GM12878 (cell line): ENCODE results near the gene IER3IP1. TPM values are rescaled to one million over a fixed set of nuclear protein-coding genes. Genes with fewer than 3 reads are reported as not detected.

Source experiments
- ATAC-seq: fragments of 200-7000 bp; cut with Tn5 transposase; 3 replicates; pipeline ENCODE4 v1.9.1; 2020; ENCODE audit warnings: mild to moderate bottlenecking, moderate library complexity
- BruUV-seq: library from RNA; stranded (reverse); fragments of 400-500 nt; replicated peaks from 2 replicates; lab custom pipeline; 2021; lab: Mats Ljungman, UMichigan
- CTCF ChIA-PET: fragments of 300-600 bp; sonication (Branson Sonifier 250); formaldehyde crosslinking; extraction: SDS; loops from one replicate; lab custom pipeline; 2021; ENCODE audit warnings: inconsistent platforms; lab: Yijun Ruan, JAX
- POLR2A ChIA-PET: fragments of 350-600 bp; formaldehyde crosslinking; extraction: SDS; loops from one replicate; lab custom pipeline; 2021; ENCODE audit warnings: inconsistent platforms; lab: Charles Lee
- RAD21 ChIA-PET: fragments of 300-600 bp; sonication (Branson Sonifier 250); formaldehyde crosslinking; loops from one replicate; lab custom pipeline; 2023; ENCODE audit warnings: antibody characterized with exemption; ENCODE audit not compliant: unreplicated experiment; lab: Charles Lee
- SMC1A ChIA-PET: fragments of 300-600 bp; sonication (Branson Sonifier 250); formaldehyde crosslinking; loops from one replicate; lab custom pipeline; 2023; ENCODE audit not compliant: unreplicated experiment, uncharacterized antibody; lab: Charles Lee
- DNase-seq: peaks from one replicate; pipeline ENCODE4 v3.0.0-alpha.2; 2011; ENCODE audit warnings: low read depth, low spot score
- FAIRE-seq: peaks from 3 replicates; lab custom pipeline; 2011; peaks lifted over from hg19 to GRCh38; lab: Jason Lieb, UNC
- H2AFZ ChIP-seq: 2 replicates; pipeline ENCODE4 v1.6.0; 2011; ENCODE audit warnings: low read depth, low read length, control low read depth; ENCODE audit not compliant: control insufficient read depth
- H3K27ac ChIP-seq: 2 replicates; pipeline ENCODE4 v1.5.1; 2011; ENCODE audit warnings: control low read depth; ENCODE audit not compliant: control insufficient read depth, insufficient read depth
- H3K27me3 ChIP-seq, 2 experiments: replicated peaks in 1 of 2; 2 replicates each; pipeline versions ENCODE4 v1.6.0 to v1.6.1; 2011; ENCODE audit warnings: low read length in 1 of 2; ENCODE audit not compliant: control insufficient read depth in 2 of 2, insufficient read depth in 2 of 2
- H3K36me3 ChIP-seq, 2 experiments: 2 replicates each; pipeline ENCODE4 v1.5.1; 2011; ENCODE audit warnings: low read length in 1 of 2; ENCODE audit not compliant: control insufficient read depth in 2 of 2, insufficient read depth in 2 of 2
- H3K4me1 ChIP-seq: 2 replicates; pipeline ENCODE4 v1.6.1; 2011; ENCODE audit warnings: mild to moderate bottlenecking, low read length, moderate library complexity, mixed read lengths; ENCODE audit not compliant: control insufficient read depth, insufficient read depth
- H3K4me2 ChIP-seq: 2 replicates; pipeline ENCODE4 v1.6.0; 2011; ENCODE audit warnings: control low read depth; ENCODE audit not compliant: control insufficient read depth, insufficient read depth
- H3K4me3 ChIP-seq: fragments of 200-600 bp; sonication (generic); 2 replicates; pipeline ENCODE4 v1.5.1; 2016
- H3K79me2 ChIP-seq: 2 replicates; pipeline ENCODE4 v1.6.0; 2011; ENCODE audit warnings: low read length; ENCODE audit not compliant: control insufficient read depth, insufficient read depth
- H3K9ac ChIP-seq: 2 replicates; pipeline ENCODE4 v1.8.0; 2011; ENCODE audit warnings: low read length, control low read depth, mixed read lengths; ENCODE audit not compliant: control insufficient read depth, insufficient read depth
- H3K9me3 ChIP-seq: replicated peaks from 3 replicates; pipeline ENCODE4 v1.5.1; 2011; ENCODE audit warnings: mild to moderate bottlenecking, low read length; ENCODE audit not compliant: control insufficient read depth, insufficient read depth
- H4K20me1 ChIP-seq: 2 replicates; pipeline ENCODE4 v1.6.0; 2011; ENCODE audit not compliant: control insufficient read depth, insufficient read depth
- CREM ChIP-seq: IDR thresholded peaks from 2 replicates; pipeline ENCODE4 v1.6.1; 2014; ENCODE audit warnings: antibody characterized with exemption, low read depth
- LARP7 ChIP-seq: fragments of 450-650 bp; IDR thresholded peaks from 2 replicates; pipeline ENCODE4 v1.6.1; 2017; ENCODE audit warnings: mild to moderate bottlenecking
- RAD51 ChIP-seq: fragments of 450-650 bp; IDR thresholded peaks from 2 replicates; pipeline ENCODE4 v1.6.1; 2016; ENCODE audit warnings: moderate library complexity, mild to moderate bottlenecking, inconsistent platforms
- STAT1 ChIP-seq: fragments of 450-650 bp; conservative IDR thresholded peaks from 2 replicates; pipeline ENCODE4 v1.6.1; 2014; ENCODE audit warnings: antibody characterized with exemption, mild to moderate bottlenecking
- WRNIP1 ChIP-seq: IDR thresholded peaks from 2 replicates; pipeline ENCODE4 v1.6.1; 2011; ENCODE audit warnings: low read depth, low read length, improper control_type of control experiment, borderline replicate concordance
- ZNF207 ChIP-seq: fragments of 450-650 bp; IDR thresholded peaks from 2 replicates; pipeline ENCODE4 v1.6.1; 2014; ENCODE audit warnings: antibody characterized with exemption, mild to moderate bottlenecking, borderline replicate concordance
- ZNF274 ChIP-seq: IDR thresholded peaks from one replicate; pipeline ENCODE4 v1.8.0; 2011; ENCODE audit not compliant: insufficient read length, insufficient read depth
- WGBS: methylation state at CpG from one replicate; pipeline ENCODE4 v1.1.6; 2016; ENCODE audit warnings: low lambda C conversion rate; ENCODE audit not compliant: insufficient replicate concordance, insufficient coverage; ENCODE audit errors: missing lambda C conversion rate; 5-methylcytosine and 5-hydroxymethylcytosine counted together
- in situ Hi-C: fragments of 300-500 bp; cut with MboI; formaldehyde crosslinking; loops from 9 replicates; pipeline ENCODE4 v1.14.3; 2018; ENCODE audit warnings: mixed read lengths
- intact Hi-C: fragments of 100-400 bp; cut with micrococcal nuclease; formaldehyde crosslinking; loops from one replicate; pipeline ENCODE4 v1.14.2; 2022; ENCODE audit not compliant: unreplicated experiment
- polyA plus RNA-seq, 11 experiments: library from polyadenylated mRNA; depleted of rRNA in 4 of 11; unstranded in 6 of 11; stranded (reverse) in 5 of 11; fragments of >200 nt; fragmentation: Nextera tagmentation in 4 of 11; fragmentation: Illumina TruSeq in 1 of 11; extraction: Ambion mirVana in 4 of 11; extraction: Trizol in 1 of 11; gene quantifications; 1 replicate in 1 of 11; 2 replicates in 10 of 11; pipeline versions ENCODE4 v1.2.1 to v1.2.3, GENCODE V29; 2011 to 2016; ENCODE audit warnings: inconsistent platforms in 2 of 11, missing spikeins in 2 of 11, low read depth in 1 of 11
- total RNA-seq, 4 experiments: library from RNA; depleted of rRNA in 3 of 4; stranded (reverse); fragments of >200 nt in 3 of 4; fragmentation: Illumina TruSeq in 1 of 4; extraction: Trizol in 1 of 4; gene quantifications; 2 replicates each; pipeline versions ENCODE4 v1.2.1 to v1.2.3, GENCODE V29; 2013 to 2021
- TF ChIP-seq, protein P1 (sequence below): fragments of 450-650 bp; IDR thresholded peaks from 2 replicates; pipeline ENCODE4 v1.6.1; 2016; ENCODE audit warnings: mild to moderate bottlenecking, moderate library complexity, borderline replicate concordance

The IER3IP1 gene
- total and polyA plus RNA-seq, 10 of the 15 experiments (the other 5 are each of a cell fraction or from before 2014, with no cell fraction given) = 7.9 to 40.9 (median 28.1) TPM

DNA sequence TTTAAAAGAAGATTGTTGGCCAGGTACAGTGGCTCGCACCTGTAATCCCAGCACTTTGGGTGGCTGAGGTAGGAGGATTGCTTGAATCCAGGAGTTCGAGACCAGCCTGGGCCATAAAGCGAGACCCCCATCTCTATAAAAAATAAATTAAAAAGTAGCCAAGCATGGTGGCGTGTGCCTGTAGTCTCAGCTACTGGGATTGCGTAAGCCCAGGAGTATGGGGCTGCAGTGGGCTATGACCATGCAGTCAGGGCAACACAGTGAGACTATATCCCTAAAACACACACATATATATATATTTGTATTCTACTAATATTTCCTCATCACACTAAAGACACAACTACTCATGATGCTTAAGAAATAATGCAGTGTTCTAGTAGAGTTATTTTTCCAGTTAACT lies 33.0 kb downstream of the IER3IP1 start:
- no peaks in the 10 kb centered on the region for H4K20me1 ChIP-seq
- in situ Hi-C loops (no loop called here), intact Hi-C loops (no loop called here)
- CTCF ChIA-PET = interaction anchor here (1.0 kb wide), 1 partner anchor 42 kb away, joined by 3 read pairs; no protein-coding TSS in a partner anchor
- H3K79me2 ChIP-seq = peaks cover 1% of the 10 kb centered on the region; the same call in 1 of the 2 replicates
- no peak for TF ChIP-seq STAT1
- TF ChIP-seq ZNF274 = no peak
- TF ChIP-seq, protein P1, sequence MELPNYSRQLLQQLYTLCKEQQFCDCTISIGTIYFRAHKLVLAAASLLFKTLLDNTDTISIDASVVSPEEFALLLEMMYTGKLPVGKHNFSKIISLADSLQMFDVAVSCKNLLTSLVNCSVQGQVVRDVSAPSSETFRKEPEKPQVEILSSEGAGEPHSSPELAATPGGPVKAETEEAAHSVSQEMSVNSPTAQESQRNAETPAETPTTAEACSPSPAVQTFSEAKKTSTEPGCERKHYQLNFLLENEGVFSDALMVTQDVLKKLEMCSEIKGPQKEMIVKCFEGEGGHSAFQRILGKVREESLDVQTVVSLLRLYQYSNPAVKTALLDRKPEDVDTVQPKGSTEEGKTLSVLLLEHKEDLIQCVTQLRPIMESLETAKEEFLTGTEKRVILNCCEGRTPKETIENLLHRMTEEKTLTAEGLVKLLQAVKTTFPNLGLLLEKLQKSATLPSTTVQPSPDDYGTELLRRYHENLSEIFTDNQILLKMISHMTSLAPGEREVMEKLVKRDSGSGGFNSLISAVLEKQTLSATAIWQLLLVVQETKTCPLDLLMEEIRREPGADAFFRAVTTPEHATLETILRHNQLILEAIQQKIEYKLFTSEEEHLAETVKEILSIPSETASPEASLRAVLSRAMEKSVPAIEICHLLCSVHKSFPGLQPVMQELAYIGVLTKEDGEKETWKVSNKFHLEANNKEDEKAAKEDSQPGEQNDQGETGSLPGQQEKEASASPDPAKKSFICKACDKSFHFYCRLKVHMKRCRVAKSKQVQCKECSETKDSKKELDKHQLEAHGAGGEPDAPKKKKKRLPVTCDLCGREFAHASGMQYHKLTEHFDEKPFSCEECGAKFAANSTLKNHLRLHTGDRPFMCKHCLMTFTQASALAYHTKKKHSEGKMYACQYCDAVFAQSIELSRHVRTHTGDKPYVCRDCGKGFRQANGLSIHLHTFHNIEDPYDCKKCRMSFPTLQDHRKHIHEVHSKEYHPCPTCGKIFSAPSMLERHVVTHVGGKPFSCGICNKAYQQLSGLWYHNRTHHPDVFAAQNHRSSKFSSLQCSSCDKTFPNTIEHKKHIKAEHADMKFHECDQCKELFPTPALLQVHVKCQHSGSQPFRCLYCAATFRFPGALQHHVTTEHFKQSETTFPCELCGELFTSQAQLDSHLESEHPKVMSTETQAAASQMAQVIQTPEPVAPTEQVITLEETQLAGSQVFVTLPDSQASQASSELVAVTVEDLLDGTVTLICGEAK = no peak
- no peak for TF ChIP-seq WRNIP1
- no peak for TF ChIP-seq RAD51
- no peak for TF ChIP-seq CREM
- TF ChIP-seq LARP7 = no peak
- no peak for TF ChIP-seq ZNF207
- RAD21 ChIA-PET = no interaction called here
- H3K36me3 ChIP-seq = no peaks in the 10 kb centered on the region
- no peaks in the 10 kb centered on the region for H3K9me3 ChIP-seq
- H3K27ac ChIP-seq = no peak overlapping the region
- no peak for DNase-seq
- ATAC-seq = no peak
- no peak overlapping the region for H3K9ac ChIP-seq
- no peaks in the 10 kb centered on the region for H3K4me1 ChIP-seq
- 93% methylated on average over 5 of the region's 5 CpGs for WGBS
- H3K27me3 ChIP-seq = no peaks in the 10 kb centered on the region
- H2AFZ ChIP-seq = no peak overlapping the region
- POLR2A ChIA-PET = no interaction called here
- no peak overlapping the region for H3K4me3 ChIP-seq
- SMC1A ChIA-PET = no interaction called here
- no TSS peak for BruUV-seq
- FAIRE-seq = no peak
- no peak overlapping the region for H3K4me2 ChIP-seq
